Measurements from ENCODE around the gene KIAA1755. TPM values are rescaled to one million over a fixed set of nuclear protein-coding genes. Genes with fewer than 3 reads are reported as not detected.

KIAA1755 gene
- total RNA-seq, 1 donor from 2014 or later, result not detected

DNA sequence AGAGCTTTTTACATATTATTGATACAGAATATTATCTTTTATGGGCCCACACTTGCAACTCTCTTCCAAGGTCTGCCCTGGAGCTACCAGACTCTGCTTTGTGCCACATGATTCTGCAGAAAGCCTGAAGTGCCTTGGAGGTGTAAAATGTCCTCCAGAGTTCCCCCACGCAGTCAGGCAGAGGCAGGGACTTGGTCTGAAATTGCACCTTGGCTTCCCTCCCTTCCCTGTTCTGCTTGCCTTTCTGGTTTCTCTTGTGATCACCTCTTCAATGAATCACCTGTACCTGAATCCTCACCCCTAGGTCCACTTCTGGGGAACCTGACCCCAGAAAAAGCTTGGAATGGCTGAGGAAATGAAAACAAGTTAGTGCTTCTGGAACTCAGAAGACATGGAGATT is 52.4 kb downstream of the KIAA1755 start:
- intact Hi-C loops (cut with micrococcal nuclease), result no loop called here

DNA sequence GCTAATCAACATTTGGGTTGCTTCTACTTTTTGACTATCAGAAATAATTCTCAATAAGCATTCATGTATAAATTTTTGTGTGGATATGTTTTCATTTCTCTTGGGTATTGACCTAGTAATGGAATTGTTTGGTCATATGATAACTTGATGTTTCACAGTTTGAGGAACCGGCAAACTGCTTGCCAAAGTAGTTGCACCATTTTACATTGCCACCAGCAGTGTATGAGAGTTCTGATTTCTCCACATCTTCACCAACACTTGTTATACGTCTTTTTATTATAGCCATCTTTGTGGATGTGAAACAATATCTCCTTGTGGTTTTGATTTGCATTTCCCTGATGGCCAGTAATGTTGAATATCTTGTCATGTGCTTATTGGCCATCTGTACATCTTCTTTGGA is 52.9 kb downstream of the KIAA1755 start:
- intact Hi-C loops (cut with micrococcal nuclease), result no loop called here

DNA sequence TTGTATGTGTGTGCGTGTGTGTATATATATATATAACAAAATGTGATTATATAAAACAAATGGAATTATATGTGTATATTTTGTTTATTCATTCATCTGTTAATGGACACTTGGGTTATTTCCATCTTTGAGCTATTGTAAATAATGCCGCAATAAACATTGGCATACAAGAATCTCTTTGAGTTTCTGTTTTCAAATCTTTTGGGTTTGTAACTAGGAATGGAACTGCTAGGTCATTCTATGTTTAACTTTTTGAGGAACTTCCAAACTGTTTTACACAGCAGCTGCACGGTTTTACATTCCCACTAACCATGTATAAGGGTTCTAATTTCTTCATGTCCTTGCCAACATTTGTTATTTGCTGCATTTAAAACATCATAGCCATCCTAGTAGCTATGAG is 55.5 kb downstream of the KIAA1755 start:
- intact Hi-C loops (cut with micrococcal nuclease), result no loop called here

DNA sequence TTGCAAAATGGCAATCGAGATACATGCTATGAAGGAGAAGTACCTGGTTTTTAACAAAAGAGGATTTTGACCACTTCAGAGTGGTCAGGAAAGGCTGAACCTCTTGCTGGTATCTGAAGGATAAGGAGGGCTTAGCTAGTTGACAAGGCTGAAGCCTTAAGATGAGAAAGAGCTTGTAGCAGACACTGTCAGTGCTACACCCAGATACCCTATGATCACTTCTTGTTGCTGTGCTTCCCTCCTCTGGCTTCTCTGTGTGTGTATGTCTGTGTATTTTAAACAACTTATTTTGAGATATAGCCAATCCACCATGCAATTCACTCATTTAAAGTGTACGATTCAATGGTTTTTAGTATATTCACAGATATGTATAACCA is 56.6 kb downstream of the KIAA1755 start:
- intact Hi-C loops (cut with micrococcal nuclease), result no loop called here

DNA sequence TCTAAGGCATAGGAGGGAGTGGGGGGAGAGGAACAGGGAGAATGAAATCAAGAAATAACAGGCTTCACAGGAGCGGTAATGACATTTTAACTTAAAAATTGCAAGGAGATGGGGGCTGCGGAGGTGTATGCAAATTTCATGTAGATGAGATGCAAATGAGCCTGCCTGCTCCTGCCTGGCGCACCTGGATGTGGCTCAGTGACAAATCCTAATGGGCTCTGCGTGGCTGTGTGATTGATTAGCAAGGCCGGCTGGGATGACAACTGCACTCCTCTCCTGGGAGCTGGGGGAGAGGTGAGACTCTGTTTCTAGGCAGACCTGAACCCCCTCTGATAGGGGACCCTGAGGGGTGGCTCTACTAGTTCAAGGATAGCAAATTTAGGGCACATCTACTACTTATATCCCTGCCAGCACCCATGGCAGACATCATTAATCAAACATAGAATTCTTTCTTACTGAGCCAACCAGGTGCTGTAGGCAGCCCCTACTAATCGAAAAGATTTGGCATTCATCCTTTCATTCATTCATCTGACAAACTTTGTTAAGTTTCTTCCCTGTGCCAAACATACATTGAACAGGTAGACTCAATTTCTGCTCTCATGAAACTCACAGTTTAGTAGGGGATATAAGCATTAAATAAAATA is 57.1 kb downstream of the KIAA1755 start:
- intact Hi-C loops (cut with micrococcal nuclease), result no loop called here

DNA sequence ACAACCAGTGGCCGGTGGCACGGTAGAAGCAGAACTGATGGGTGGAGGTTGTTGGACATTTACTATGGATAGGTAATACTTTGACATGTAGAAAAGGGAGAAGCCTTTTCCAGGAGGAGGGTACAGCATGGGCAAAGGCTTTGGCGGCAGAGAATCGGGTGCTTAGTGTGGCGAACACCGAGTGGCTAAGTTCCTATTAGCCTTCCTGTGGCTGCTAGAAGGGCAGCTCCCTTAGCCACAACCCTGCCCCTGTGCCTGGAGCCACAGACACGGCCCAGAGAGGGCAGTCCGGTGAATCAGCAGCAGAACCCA is 57.6 kb downstream of the KIAA1755 start:
- intact Hi-C loops (cut with micrococcal nuclease), result no loop called here

DNA sequence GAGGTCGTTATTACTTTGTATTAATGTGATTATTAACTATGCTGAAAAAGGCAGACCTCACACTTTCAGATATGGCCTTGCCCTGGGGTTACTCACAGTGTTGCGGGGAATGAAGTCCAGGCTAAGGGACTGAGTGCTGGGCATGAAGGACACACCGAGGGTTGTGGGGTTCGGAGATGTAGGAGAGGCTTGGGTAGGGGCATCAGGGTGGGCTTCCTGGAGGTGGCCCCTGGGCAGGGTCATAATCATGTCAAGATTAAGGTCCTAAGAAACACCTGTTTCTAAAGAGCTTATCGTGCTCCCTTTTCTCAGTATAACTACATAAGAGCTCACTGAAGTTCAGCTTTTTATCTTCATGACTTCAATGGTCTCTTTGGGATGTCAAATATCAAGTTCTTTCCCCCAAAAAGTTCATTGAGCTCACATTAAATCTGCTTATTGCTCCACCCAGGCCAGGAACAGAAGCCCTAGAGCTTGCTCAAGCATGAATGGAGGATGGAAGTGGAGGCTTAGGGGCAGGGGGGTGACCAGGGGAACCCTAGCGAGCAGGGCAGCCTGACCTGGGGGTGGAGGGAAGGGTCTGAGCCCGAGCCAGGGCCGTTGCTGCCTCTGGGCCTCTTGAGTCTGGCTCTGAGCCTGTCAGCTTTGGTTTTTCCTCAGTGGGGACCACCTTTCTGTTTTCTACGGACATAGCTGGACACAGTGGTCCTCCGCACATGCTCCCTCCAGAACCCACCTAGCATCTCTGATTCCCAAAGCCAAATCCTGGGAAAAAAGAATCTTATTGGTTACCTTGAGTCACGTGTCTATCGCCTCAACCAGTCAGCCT is 58.2 kb downstream of the KIAA1755 start:
- intact Hi-C loops (cut with micrococcal nuclease), result no loop called here

DNA sequence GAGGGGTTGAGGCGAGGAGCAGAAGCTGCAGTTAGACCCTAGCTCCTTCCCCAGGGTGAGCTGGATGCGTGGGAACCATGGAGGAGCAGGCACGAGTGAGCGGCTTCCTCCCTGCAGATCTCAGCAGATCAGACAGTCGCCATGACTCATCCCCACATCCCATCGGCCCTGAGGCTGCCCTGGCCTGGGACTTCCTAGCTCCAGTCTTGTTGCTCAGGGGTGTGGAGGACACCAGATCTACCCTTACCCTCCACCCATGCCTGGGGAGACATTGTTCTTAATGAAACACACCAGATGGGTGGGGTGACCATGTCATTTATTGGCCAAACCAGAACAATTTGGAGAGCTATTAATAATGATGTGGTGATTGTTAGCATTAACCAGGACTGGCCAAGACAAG is 59.2 kb downstream of the KIAA1755 start:
- intact Hi-C loops (cut with micrococcal nuclease), result no loop called here

DNA sequence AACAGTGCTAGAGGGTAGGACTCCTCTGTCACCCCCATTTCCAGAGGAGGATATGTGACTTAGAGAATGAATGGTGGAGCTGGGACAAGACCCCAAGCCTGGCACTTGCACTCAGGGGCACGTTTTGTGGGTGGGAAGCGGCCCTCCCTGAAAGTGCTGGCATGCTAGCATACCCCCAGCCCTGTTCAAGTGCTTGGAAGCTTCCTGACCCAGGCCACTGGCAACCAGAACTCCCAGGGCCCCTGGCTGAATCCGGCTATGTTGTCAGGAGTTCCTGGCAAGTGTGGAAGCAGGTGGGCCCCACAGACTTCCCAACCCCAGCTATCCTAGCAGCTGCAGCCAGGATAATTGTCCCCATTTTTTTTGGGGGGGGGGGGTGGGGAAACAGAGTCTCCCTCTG is 59.9 kb downstream of the KIAA1755 start:
- intact Hi-C loops (cut with micrococcal nuclease), result no loop called here

DNA sequence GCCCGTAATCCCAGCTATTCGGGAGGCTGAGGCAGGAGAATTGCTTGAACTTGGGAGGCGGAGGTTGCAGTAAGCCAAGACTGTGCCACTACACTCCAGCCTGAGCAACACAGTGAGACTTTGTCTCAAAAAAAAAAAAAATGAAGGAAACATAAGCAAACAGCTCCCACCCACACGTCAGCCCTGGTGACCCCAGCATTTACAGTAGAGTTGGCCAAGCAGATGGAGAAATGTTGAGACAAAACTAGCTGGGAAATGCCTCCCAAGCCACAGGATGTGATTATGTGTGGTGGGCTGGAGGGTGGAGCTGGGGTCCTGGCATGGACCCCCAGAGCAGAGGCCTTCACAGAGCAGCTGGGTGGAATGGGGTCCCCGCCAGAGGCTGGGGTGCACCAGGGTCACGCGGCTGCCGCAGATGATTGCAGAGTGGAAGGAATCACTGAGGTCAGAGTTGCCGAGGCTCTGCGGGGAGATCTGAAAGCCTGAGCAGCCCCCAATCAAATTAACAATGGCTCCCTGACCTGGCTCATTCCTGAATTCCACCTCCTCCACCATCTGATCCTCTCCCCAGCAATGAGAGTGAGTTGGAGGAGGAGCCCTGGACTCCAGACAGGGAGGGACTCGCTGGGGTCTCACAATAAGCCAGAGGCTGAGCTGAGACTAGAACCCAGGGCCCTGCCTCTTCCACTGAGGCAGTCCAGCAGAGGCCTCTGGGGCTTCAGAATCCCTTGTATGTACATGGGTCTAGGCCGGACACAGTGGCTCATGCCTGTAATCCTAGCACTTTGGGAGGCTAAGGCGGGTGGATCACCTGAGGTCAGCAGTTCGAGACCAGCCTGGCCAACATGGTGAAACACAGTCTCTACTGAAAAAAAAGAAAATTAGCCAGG is 60.8 kb downstream of the KIAA1755 start:
- intact Hi-C loops (cut with micrococcal nuclease), result loop anchor here (10.0 kb wide), 1 partner anchor 55 kb away; no protein-coding TSS in a partner anchor

DNA sequence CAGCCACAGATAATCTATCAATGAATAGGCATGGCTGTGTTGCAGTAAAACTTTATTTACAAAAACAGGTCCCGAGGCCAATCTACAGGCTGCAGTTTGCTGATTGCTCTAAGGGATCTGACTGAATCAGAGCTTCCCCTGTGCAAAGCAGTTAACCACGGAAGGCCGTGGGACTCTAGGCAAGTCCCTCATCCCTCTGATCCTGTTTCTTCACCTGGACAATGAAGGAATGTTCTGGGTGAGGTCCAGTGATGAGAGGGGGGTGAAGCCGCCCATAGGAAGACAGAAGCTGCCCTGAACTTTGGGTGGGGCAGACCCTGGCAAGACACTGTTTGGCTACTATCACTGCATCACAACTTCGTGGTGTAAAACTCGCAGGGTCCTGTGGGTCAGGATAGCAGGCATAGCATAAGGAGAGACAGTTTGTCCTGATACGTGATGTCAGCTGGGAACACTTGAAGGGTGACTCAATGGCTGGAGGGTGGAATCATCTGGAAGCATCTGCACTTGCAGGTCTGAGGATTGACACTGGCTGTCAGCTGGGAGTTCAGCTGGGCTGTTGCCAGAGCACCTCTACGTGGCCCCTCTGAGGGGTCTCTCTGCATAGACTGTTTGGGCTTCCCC is 62.2 kb downstream of the KIAA1755 start:
- intact Hi-C loops (cut with micrococcal nuclease), result loop anchor here (10.0 kb wide), 1 partner anchor 56 kb away; no protein-coding TSS in a partner anchor

DNA sequence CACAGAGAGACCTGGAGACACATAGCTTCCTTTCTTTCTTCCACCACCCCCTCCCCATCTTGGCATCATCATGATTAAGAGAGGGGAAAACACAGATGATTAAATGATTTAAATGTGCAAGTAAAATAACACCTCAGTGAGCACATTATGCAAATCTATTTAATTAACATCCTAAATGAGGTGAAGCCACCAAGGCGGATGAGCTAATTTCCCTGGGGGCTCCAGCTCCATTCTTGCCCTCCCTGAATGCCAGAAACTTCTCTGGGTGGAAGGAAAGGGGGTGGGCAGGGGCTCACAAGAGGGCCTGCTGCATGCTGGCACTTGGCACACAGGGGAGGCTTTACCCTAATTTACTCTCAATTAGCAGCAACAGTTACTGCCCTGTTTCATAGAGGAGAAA is 62.9 kb downstream of the KIAA1755 start:
- intact Hi-C loops (cut with micrococcal nuclease), result loop anchor here (10.0 kb wide), 1 partner anchor 57 kb away; no protein-coding TSS in a partner anchor

DNA sequence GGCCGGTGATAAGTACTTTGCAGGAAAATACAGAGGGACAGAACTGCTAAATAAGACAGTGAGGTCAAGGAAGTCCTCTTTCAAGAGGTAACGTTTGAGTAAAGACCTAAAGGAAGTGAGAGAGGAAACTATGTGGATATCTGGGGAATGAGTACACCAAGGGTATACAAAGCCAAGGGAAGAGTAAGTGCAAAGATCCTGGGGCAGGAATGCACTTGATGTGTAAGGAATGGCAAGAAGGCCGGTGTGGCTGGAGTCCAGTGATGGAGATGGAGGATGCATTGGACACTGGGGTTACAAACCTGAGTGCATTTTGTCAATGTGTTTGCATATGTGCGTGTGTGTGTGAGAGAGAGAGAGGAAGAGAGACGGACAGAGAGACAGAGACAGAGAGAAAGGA is 63.3 kb downstream of the KIAA1755 start:
- intact Hi-C loops (cut with micrococcal nuclease), result loop anchor here (10.0 kb wide), 1 partner anchor 58 kb away; no protein-coding TSS in a partner anchor

DNA sequence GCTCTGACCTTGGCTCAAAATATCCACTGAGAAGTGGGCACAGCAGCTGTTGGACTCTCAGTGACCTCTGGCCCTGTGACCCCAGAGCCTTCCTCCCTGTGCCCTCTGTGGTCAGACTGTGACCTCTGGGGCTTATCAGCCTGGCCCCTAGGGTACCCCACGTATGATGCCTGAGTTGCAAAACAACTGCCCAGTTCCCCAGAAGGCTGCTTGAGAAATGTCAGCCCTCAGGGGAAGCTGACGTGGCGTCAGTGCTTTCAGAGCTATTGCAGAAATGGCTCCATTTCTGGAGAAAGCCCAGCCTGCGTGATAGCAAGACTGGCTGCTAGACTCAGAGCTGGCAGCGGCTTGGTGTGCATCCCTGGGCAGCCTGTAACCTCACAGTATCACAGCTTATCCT is 63.9 kb downstream of the KIAA1755 start:
- intact Hi-C loops (cut with micrococcal nuclease), result loop anchor here (10.0 kb wide), 1 partner anchor 58 kb away; no protein-coding TSS in a partner anchor

DNA sequence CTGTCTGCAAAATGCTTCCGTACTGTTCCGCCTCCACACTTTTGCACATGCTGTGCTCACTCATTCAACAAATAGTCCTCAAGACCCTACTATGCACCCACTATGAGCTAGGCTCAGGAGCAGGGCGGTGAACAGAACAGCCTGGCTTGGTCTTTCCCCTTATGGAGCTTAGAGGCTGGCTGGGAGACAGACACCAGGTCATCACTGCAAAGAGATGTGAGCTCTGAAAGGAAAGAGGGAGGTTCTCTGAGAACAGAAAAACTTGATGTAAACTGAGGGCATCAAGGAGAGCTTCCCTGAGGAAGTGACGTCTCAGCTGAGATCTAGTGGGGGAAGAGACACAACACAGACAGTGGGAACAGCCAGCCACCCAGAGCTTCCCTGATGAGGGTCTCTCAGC is 64.5 kb downstream of the KIAA1755 start:
- intact Hi-C loops (cut with micrococcal nuclease), result loop anchor here (10.0 kb wide), 1 partner anchor 59 kb away; no protein-coding TSS in a partner anchor

DNA sequence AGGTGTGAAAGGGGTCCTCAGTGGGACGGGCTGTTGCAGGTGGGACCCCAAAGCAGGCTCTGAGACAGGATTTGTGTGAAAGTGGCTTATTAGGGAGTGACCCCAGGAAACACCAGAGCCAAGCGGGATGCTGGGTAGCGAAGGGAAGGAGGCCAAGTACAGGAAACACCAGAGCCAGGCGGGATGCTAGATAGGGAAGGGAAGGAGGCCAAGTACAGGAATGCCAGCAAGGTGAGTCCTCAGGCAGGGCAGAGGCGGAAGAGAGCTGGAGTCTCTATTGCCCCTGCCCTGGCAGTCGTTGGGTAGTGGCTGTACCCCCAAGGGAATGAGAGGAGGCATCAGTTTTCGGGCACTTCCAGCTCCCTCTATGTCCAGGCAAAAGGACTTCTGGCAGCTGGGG is 65.0 kb downstream of the KIAA1755 start:
- intact Hi-C loops (cut with micrococcal nuclease), result loop anchor here (10.0 kb wide), 1 partner anchor 59 kb away; no protein-coding TSS in a partner anchor

DNA sequence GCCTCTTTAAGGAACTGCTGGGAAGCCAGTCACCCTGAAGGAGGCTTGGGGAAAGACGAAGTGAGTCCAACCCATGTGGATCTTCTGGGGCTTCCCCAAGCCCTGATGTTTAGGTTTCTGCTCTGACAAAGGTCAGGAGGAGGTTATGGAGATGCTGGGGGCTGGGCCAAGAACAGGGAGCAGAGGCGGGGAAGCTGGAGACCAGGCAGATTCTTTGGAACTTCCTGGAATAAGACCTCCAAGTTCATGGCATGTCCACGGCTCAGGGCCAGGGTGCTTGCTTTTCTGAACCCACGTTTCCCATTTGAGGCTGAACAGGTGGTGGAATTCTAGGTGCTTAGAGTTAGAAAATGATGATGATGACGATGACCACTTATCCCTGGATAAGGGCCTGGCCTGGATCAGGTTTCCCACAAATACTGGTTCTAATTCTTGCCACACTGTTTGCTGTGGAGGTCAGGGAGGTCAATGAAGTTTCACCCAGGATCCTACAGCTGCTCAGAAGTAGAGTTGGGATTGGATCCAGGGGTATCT is 65.5 kb downstream of the KIAA1755 start:
- intact Hi-C loops (cut with micrococcal nuclease), result loop anchor here (10.0 kb wide), 1 partner anchor 60 kb away; no protein-coding TSS in a partner anchor

DNA sequence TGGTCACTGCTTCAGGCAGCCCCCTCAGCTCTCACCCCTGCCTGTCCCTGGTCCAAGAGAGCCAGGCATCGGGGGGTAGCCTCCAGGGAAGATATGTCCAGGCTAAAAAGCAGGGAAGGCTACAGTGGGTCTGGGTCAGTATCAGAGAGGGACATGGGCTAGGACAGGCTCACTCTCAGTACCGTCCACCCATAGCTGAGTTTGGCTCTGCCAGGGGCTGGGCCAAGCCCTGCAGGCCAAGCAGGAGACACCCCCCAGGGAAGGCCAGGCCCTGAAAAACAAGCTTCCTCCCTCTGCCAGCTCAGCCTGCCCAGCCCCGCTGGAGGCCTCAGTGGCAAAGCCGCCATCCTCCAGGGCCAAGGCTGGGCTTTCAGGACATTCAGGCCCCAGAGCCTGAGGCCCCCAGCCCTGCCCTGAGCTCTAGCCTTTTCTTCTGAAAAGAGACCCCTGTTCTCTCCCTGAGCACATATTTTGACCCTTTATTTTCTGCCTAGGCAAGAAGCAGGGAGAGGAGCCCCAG is 66.9 kb downstream of the KIAA1755 start:
- intact Hi-C loops (cut with micrococcal nuclease), result loop anchor here (10.0 kb wide), 1 partner anchor 61 kb away; no protein-coding TSS in a partner anchor

DNA sequence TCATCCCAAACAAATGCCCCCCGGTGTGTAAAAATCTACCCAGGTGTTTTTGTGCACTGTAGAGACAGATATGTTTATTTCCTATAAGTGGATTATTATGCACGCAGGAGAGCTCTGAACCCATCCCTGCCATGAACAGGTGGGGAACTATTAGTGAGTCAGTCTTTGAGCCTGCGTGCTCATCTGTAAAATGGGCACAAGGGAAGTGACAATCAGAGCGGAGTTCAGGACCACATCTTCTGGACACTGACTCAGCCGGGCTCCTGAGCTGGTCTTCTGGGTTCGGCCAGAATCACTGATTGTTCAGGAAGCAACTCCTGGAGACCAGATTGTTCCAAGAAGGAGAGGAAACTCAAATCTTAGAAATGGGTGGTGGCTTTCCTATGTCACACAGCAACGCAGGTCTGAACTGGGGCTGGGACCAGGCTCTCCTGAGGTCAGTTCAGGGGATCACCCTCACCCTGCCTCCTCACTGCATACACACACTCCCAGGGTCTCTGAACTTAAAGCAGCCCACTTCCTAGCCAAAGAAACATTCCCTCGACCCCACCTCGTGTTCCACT is 68.1 kb downstream of the KIAA1755 start:
- intact Hi-C loops (cut with micrococcal nuclease), result loop anchor here (10.0 kb wide), 1 partner anchor 62 kb away; no protein-coding TSS in a partner anchor

DNA sequence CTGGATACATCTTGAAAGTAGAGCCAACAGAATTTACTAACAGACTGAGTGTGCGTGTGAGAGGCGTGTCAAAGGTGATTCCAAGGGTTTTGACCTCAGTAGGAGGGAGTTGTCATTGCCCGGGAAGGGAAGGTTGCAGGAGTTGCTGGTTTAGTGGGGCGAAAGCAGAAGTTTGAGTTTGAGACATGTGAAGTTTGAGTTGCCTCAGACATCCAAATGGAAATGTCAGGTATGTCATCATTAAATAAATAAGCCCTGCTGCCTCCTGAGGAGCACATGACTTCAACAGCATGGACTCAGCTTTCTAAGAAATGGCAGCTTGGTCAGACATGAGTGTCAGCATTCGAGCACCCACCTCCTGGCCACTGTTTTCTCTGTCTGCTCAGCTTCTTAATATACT is 68.9 kb downstream of the KIAA1755 start:
- intact Hi-C loops (cut with micrococcal nuclease), result loop anchor here (10.0 kb wide), 1 partner anchor 63 kb away; no protein-coding TSS in a partner anchor

Data from T-helper 1 cell treated with Interleukin-12 subunit alpha and Interleukin-12 subunit beta and Interleukin-4 antibody, amounts not matched to agents 30 ng/mL and 1 ng/mL, for 36 hours (primary cell).